WTC11 (cell line): Measurements from ENCODE around the gene ACSS2. TPM values are rescaled to one million over a fixed set of nuclear protein-coding genes. Genes with fewer than 3 reads are reported as not detected.

Source experiments
- ATAC-seq: fragments of 200-7000 bp; cut with Tn5 transposase; 2 replicates; pipeline ENCODE4 v1.10.0; 2021; ENCODE audit warnings: mild to moderate bottlenecking, moderate library complexity
- CTCF ChIA-PET: fragments of 300-600 bp; sonication (Branson Sonifier 250); formaldehyde crosslinking; loops from one replicate; lab custom pipeline; 2021; ENCODE audit warnings: antibody characterized with exemption; lab: Charles Lee
- POLR2A ChIA-PET: fragments of 350-600 bp; sonication (Branson Sonifier 250); formaldehyde crosslinking; loops from one replicate; lab custom pipeline; 2021; ENCODE audit warnings: antibody characterized with exemption; lab: Charles Lee
- DNase-seq: peaks from one replicate; pipeline ENCODE4 v3.0.0; 2021; ENCODE audit warnings: low spot score
- H3K27ac Mint-ChIP-seq: 2 replicates; pipeline ENCODE4 v1.8.0; 2021; ENCODE audit warnings: mixed read lengths
- H3K27me3 Mint-ChIP-seq: 2 replicates; pipeline ENCODE4 v1.8.0; 2021; ENCODE audit warnings: low read depth, mild to moderate bottlenecking, moderate library complexity, mixed read lengths
- H3K36me3 Mint-ChIP-seq: 2 replicates; pipeline ENCODE4 v1.8.0; 2021; ENCODE audit warnings: mixed read lengths
- H3K4me1 Mint-ChIP-seq: 2 replicates; pipeline ENCODE4 v1.8.0; 2022; ENCODE audit warnings: mixed read lengths
- H3K4me3 Mint-ChIP-seq: 2 replicates; pipeline ENCODE4 v1.8.0; 2021; ENCODE audit warnings: mild to moderate bottlenecking, moderate library complexity, mixed read lengths
- H3K9me3 Mint-ChIP-seq: 2 replicates; pipeline ENCODE4 v1.8.0; 2021; ENCODE audit warnings: mixed read lengths
- ATF2 ChIP-seq: sonication (generic); formaldehyde crosslinking; IDR thresholded peaks from 2 replicates; pipeline ENCODE4 v1.8.1; 2022; ENCODE audit warnings: low read depth, missing genetic modification reagents, borderline replicate concordance
- ATF3 ChIP-seq: sonication (generic); formaldehyde crosslinking; conservative IDR thresholded peaks from 2 replicates; pipeline ENCODE4 v1.8.1; 2022; ENCODE audit warnings: mild to moderate bottlenecking, missing genetic modification reagents
- ATF6 ChIP-seq: sonication (generic); formaldehyde crosslinking; IDR thresholded peaks from 2 replicates; pipeline ENCODE4 v1.8.1; 2023; ENCODE audit warnings: mild to moderate bottlenecking, missing genetic modification reagents
- E2F5 ChIP-seq: sonication (generic); formaldehyde crosslinking; IDR thresholded peaks from 2 replicates; pipeline ENCODE4 v1.8.1; 2022; ENCODE audit warnings: mild to moderate bottlenecking, moderate library complexity, missing genetic modification reagents
- ESRRA ChIP-seq: sonication (generic); formaldehyde crosslinking; IDR thresholded peaks from 2 replicates; pipeline ENCODE4 v1.8.1; 2022; ENCODE audit warnings: mild to moderate bottlenecking, missing genetic modification reagents, borderline replicate concordance
- ETV6 ChIP-seq: sonication (generic); formaldehyde crosslinking; IDR thresholded peaks from 2 replicates; pipeline ENCODE4 v1.8.1; 2022; ENCODE audit warnings: mild to moderate bottlenecking, missing genetic modification reagents
- FOXK1 ChIP-seq: sonication (generic); formaldehyde crosslinking; IDR thresholded peaks from 2 replicates; pipeline ENCODE4 v1.8.0; 2022; ENCODE audit warnings: mild to moderate bottlenecking, moderate library complexity, missing genetic modification reagents
- HMGA2 ChIP-seq: fragments of 250-450 bp; sonication (Bioruptor Pico); IDR thresholded peaks from 2 replicates; pipeline ENCODE4 v1.4.0; 2021; ENCODE audit warnings: mild to moderate bottlenecking, moderate library complexity
- MLX ChIP-seq: sonication (generic); formaldehyde crosslinking; IDR thresholded peaks from 2 replicates; pipeline ENCODE4 v1.8.1; 2023; ENCODE audit warnings: mild to moderate bottlenecking, missing genetic modification reagents, moderate library complexity
- MXD4 ChIP-seq: fragments of 250-450 bp; sonication (Bioruptor Pico); IDR thresholded peaks from 2 replicates; pipeline ENCODE4 v1.8.0; 2021; ENCODE audit warnings: mild to moderate bottlenecking, moderate library complexity, borderline replicate concordance
- NR1H2 ChIP-seq: sonication (generic); formaldehyde crosslinking; IDR thresholded peaks from 2 replicates; pipeline ENCODE4 v1.9.0; 2021; ENCODE audit warnings: mild to moderate bottlenecking, moderate library complexity, missing genetic modification reagents
- RELA ChIP-seq: sonication (generic); formaldehyde crosslinking; IDR thresholded peaks from 2 replicates; pipeline ENCODE4 v1.8.1; 2022; ENCODE audit warnings: missing genetic modification reagents, mild to moderate bottlenecking, borderline replicate concordance
- RORB ChIP-seq: fragments of 250-450 bp; sonication (Bioruptor Pico); IDR thresholded peaks from 2 replicates; pipeline ENCODE4 v1.9.0; 2021; ENCODE audit warnings: mild to moderate bottlenecking
- TEAD1 ChIP-seq: sonication (generic); formaldehyde crosslinking; IDR thresholded peaks from 2 replicates; pipeline ENCODE4 v1.8.0; 2022; ENCODE audit warnings: mild to moderate bottlenecking, missing genetic modification reagents
- ZBTB43 ChIP-seq: sonication (generic); formaldehyde crosslinking; IDR thresholded peaks from 2 replicates; pipeline ENCODE4 v1.8.1; 2023; ENCODE audit warnings: mild to moderate bottlenecking, missing genetic modification reagents
- ZNF232 ChIP-seq: sonication (generic); formaldehyde crosslinking; IDR thresholded peaks from 2 replicates; pipeline ENCODE4 v1.8.0; 2022; ENCODE audit warnings: mild to moderate bottlenecking, missing genetic modification reagents
- ZNF396 ChIP-seq: fragments of 250-450 bp; sonication (Bioruptor Pico); IDR thresholded peaks from 2 replicates; pipeline ENCODE4 v1.8.0; 2021; ENCODE audit warnings: mild to moderate bottlenecking, moderate library complexity, borderline replicate concordance
- ZNF425 ChIP-seq: fragments of 250-450 bp; sonication (Bioruptor Pico); conservative IDR thresholded peaks from 2 replicates; pipeline ENCODE4 v1.9.0; 2021; ENCODE audit warnings: mild to moderate bottlenecking
- ZSCAN18 ChIP-seq: fragments of 250-450 bp; sonication (Bioruptor Pico); IDR thresholded peaks from 2 replicates; pipeline ENCODE4 v2.1.2; 2022; ENCODE audit warnings: mild to moderate bottlenecking, moderate library complexity
- total RNA-seq: library from RNA; stranded (reverse); gene quantifications from 3 replicates; pipeline ENCODE4 v1.2.3, GENCODE V29; 2021

The ACSS2 gene
- total RNA-seq, 1 experiment from 2014 or later, result 28.9 TPM

GRCh38 chr20:34834459-34834893, 41.9 kb upstream of the ACSS2 start:
- no peak for DNase-seq
- peaks cover 13% of the 10 kb centered on the region for H3K9me3 Mint-ChIP-seq
- no peak overlapping the region for H3K27ac Mint-ChIP-seq
- no peaks in the 10 kb centered on the region for H3K4me1 Mint-ChIP-seq
- no peak overlapping the region for H3K4me3 Mint-ChIP-seq
- CTCF ChIA-PET, result interaction anchor here (0.6 to 1.2 kb wide), 2 partner anchors 29 to 123 kb away, joined by 3 to 4 read pairs; no protein-coding TSS in a partner anchor
- no peak for ATAC-seq
- TF ChIP-seq ATF2 (no peak), NR1H2 (CRISPR knock-in tag) (no peak), MLX (CRISPR knock-in tag) (no peak), HMGA2 (CRISPR knock-in tag) (no peak), ATF3 (CRISPR knock-in tag) (no peak), RORB (CRISPR knock-in tag) (no peak), ZNF232 (CRISPR knock-in tag) (no peak), ATF6 (CRISPR knock-in tag) (no peak), ETV6 (CRISPR knock-in tag) (no peak), TEAD1 (no peak), ESRRA (no peak), ZSCAN18 (CRISPR knock-in tag) (no peak), E2F5 (CRISPR knock-in tag) (no peak), ZBTB43 (no peak), MXD4 (CRISPR knock-in tag) (no peak), ZNF425 (CRISPR knock-in tag) (no peak), ZNF396 (CRISPR knock-in tag) (no peak), RELA (no peak), FOXK1 (CRISPR knock-in tag) (no peak)
- TF ChIP-seq, all 79 proteins: peak for 0
- Mint-ChIP-seq H3K27me3 (peaks cover 9% of the 10 kb centered on the region), H3K36me3 (peaks cover 5% of the 10 kb centered on the region; the same call in 1 of the 2 replicates)
- POLR2A ChIA-PET, result no interaction called here
